ENCODE measurements around the gene FCER1G. TPM values are rescaled to one million over a fixed set of nuclear protein-coding genes. Genes with fewer than 3 reads are reported as not detected.

Gene FCER1G
- total and polyA plus RNA-seq, 2 of the 4 experiments (the other 2 are of a cell fraction): 0.44 TPM; not detected in 1

GRCh38 chr1:161244888-161245287 is 29.8 kb downstream of the FCER1G start:
- H3K79me1 ChIP-seq (ENCODE audit: low read depth in 1 of 2, low read length in 2 of 2): no peaks in the 10 kb centered on the region
- WGBS, 2 experiments (ENCODE audit: extremely low coverage in 2 of 2, insufficient read length in 1 of 2): 57% methylated on average over 3 of the region's 4 CpGs; no CpG with 5 or more reads in 1 of the 2 experiments
- no peak overlapping the region for H4K8ac ChIP-seq (ENCODE audit: low read depth in 2 of 2, low read length in 2 of 2)
- H3K4me1 ChIP-seq (ENCODE audit: control insufficient read depth, insufficient read depth, low read length): no peaks in the 10 kb centered on the region
- no peaks in the 10 kb centered on the region for H4K20me1 ChIP-seq (ENCODE audit: insufficient read depth, low read length)
- no peak overlapping the region for H3K4me2 ChIP-seq (ENCODE audit: low read depth, low read length)
- H3K9me1 ChIP-seq (ENCODE audit: insufficient read depth, low read length): no peaks in the 10 kb centered on the region
- H3K4me3 ChIP-seq (ENCODE audit: insufficient read depth, low read depth, low read length): no peak overlapping the region
- no peak for ATAC-seq (ENCODE audit: low read depth)
- no peak for DNase-seq
- H3K9ac ChIP-seq (ENCODE audit: low read depth, low read length): no peak overlapping the region
- no peak overlapping the region for H2AFZ ChIP-seq (replicated peaks; ENCODE audit: low read length, poor library complexity)
- H3K9me3 ChIP-seq (ENCODE audit: control insufficient read depth, insufficient read depth, low read length): no peaks in the 10 kb centered on the region
- H2AK5ac ChIP-seq (ENCODE audit: low read depth, low read length): no peak overlapping the region
- BruUV-seq (replicated peaks): no TSS peak
- intact Hi-C loops (cut with micrococcal nuclease) (no loop called here), dilution Hi-C loops (cut with HindIII; ENCODE audit: low sequenced_read_pairs, unreplicated experiment) (no loop called here), in situ Hi-C loops (cut with MboI; ENCODE audit: low sequenced_read_pairs) (no loop called here)
- no peak overlapping the region for H2BK5ac ChIP-seq (ENCODE audit: low read depth, low read length, poor library complexity, severe bottlenecking)
- no peak overlapping the region for H2BK15ac ChIP-seq (ENCODE audit: low read depth, low read length)
- no peak for TF ChIP-seq RFX5 (IDR thresholded peaks at IDR 0.05; ENCODE audit: low read depth, low read length)
- no peak for TF ChIP-seq ELK1 (IDR thresholded peaks at IDR 0.05; ENCODE audit: borderline replicate concordance, low read depth, low read length)
- no peak for TF ChIP-seq MAZ (IDR thresholded peaks at IDR 0.05; ENCODE audit: borderline replicate concordance, low read depth, low read length)
- no peak for TF ChIP-seq MXI1 (IDR thresholded peaks at IDR 0.05; ENCODE audit: borderline replicate concordance, low read depth, low read length)
- TF ChIP-seq FOS (IDR thresholded peaks at IDR 0.05; ENCODE audit: low read depth, low read length): no peak
- TF ChIP-seq CTCF (conservative IDR thresholded peaks at IDR 0.05; ENCODE audit: low read depth, low read length): no peak
- TF ChIP-seq CHD1 (IDR thresholded peaks at IDR 0.05; ENCODE audit: low read depth, low read length): no peak
- no peak for TF ChIP-seq USF2 (IDR thresholded peaks at IDR 0.05; ENCODE audit: low read depth, low read length)
- TF ChIP-seq CEBPB (IDR thresholded peaks at IDR 0.05; ENCODE audit: low read depth, low read length): no peak
- ChIA-PET POLR2A (ENCODE audit: unreplicated experiment) (no interaction called here), CTCF (no interaction called here)
- no peaks in the 10 kb centered on the region for H3K36me3 ChIP-seq (ENCODE audit: control insufficient read depth, insufficient read depth, low read length)
- H3K14ac ChIP-seq (replicated peaks; ENCODE audit: low read depth, low read length): no peak overlapping the region
- H2AK9ac ChIP-seq (replicated peaks; ENCODE audit: low read depth, low read length, poor library complexity): no peak overlapping the region
- no peak overlapping the region for H3K18ac ChIP-seq (ENCODE audit: low read depth, low read length)
- no peak overlapping the region for H3K56ac ChIP-seq (ENCODE audit: extremely low read depth, insufficient read depth, low read length)
- no peak overlapping the region for H3K23ac ChIP-seq (ENCODE audit: low read depth, low read length)
- peaks cover 12% of the 10 kb centered on the region for H3K27me3 ChIP-seq (ENCODE audit: control insufficient read depth, insufficient read depth, low read length)
- H3K4ac ChIP-seq (ENCODE audit: low read depth, low read length): no peak overlapping the region
- no peak overlapping the region for H2BK120ac ChIP-seq (ENCODE audit: low read depth, low read length)
- no peak overlapping the region for H2BK20ac ChIP-seq (ENCODE audit: low read depth, low read length)
- H4K91ac ChIP-seq (ENCODE audit: insufficient read depth, low read depth, low read length): no peak overlapping the region
- no peak overlapping the region for H4K5ac ChIP-seq (ENCODE audit: low read depth, low read length)
- no peak overlapping the region for H3K27ac ChIP-seq (ENCODE audit: insufficient read depth, low read length)

Measured in IMR-90 (cell line).